T-helper 22 cell (primary cell): ENCODE measurements around the gene RAB3A.

ENCODE experiments used
- DNase-seq: peaks from one replicate; pipeline ENCODE4 v3.0.0-alpha.2; 2020; ENCODE audit warnings: low read depth

RAB3A gene

DNA sequence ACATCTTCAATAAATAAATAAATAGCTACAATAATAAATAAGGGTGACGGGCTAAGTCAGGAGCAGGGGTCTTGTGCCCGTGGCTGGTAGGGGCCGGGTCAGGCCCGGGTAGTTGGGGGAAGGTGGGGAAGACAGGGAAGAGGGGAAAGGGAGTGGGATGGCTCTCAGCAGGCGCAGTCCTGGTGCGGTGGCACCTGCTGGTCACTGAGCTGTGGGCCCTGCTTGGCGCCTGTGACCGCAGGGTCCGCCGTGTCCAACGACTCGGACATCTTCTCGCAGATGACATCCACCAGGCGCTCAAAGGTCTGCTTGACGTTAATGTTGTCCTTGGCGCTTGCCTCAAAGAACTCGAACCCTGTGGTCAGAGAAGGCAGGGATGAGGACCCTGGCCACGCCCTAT is 6.5 kb downstream of the RAB3A start:
- no peak for DNase-seq

DNA sequence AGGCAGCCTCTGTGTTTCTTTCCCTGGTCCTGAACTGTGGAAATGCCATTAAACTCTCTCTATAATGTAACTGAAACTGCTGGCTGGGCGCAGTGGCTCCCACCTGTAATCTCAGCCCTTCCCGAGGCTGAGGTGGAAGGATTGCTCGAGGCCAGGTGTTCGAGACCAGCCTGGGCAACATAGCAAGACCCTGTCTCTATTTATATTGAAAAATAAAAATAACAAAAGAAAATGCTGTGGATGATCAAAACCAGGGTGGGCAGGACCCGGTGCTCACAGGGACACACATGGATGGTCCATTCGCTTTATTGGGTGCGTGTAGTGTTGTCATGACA is 7.4 kb downstream of the RAB3A start:
- DNase-seq: no peak

DNA sequence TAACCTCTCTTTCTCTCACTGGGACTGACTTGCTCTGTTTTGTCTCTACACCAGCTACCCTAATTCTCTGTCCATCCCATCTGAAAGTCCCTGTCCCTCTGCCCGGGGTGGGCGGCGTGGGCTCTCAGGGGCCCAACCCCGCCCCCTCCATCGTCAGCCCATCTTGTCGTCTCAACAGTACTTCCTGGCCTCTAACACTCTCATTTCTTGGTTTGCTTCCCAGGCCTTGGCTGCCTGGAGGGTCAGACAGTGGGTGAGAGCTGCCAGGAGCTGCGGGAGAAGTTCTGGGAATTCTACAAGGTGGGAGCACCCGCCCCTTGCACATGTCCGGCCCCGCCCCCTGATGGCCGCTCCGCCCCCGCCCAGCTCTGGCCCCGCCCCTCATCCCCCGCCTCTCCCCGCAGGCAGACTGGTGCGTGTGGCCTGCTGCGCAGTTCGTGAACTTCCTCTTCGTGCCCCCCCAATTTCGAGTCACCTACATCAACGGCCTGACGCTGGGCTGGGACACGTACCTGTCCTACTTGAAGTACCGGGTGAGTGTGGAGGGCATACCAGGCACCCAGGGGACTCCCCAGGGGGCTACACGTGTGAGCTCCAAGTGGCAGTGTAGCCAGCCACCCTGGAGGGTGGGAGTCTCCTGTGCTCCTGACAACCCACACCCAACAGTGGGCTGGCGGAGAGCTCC is 9.1 kb downstream of the RAB3A start:
- no peak for DNase-seq

DNA sequence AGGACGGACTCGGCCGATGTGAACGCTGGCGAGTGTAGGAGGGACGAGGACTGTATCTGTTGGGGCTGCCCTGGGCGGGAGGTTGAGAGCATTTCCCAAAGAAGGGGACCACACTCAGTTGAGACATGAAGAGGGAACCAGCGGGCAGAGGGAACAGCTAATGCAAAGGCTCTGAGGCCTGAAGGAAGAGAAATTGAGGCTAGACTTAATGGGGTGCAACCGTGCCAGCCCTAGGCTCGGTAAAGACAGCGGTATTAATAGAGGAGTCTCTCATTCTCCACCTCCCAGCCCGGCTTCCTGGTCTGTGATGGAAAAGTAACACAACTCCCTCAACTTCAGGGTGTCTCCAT is 9.7 kb downstream of the RAB3A start:
- DNase-seq: no peak

DNA sequence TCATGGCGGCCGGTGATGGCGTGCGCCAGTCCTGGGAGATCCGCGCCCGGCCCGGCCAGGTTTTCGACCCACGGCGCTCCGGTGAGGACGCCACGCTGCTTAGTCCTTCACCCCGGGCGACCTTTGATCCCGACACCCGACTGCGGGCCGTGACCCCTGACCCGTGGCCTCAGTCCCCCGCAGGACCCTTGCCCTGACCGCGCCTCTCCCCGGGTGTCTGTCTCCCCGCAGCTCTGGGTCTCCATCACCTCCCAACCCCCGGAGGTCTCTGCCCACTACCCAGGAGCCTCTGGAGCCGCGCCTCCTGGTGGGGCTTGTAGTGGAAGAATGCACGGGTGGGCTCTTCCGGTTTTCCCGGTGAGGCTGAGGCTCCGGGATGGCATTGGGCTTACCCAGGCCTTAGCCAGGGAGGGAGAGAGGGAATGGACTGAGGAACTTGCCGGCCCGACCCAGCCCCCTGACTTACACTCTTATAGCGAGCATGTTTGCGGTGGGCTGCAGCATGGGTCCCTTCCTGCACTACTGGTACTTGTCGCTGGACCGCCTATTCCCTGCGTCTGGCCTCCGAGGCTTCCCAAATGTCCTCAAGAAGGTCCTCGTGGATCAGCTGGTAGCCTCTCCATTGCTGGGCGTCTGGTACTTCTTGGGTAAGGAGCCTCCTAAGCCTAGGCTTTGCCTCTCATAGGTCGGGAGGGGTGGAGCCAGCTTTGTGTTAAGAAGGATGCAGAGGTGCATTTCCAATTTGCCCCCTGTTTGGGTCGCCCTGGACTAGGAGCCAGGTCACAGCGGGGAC is 10.3 kb downstream of the RAB3A start:
- no peak for DNase-seq

DNA sequence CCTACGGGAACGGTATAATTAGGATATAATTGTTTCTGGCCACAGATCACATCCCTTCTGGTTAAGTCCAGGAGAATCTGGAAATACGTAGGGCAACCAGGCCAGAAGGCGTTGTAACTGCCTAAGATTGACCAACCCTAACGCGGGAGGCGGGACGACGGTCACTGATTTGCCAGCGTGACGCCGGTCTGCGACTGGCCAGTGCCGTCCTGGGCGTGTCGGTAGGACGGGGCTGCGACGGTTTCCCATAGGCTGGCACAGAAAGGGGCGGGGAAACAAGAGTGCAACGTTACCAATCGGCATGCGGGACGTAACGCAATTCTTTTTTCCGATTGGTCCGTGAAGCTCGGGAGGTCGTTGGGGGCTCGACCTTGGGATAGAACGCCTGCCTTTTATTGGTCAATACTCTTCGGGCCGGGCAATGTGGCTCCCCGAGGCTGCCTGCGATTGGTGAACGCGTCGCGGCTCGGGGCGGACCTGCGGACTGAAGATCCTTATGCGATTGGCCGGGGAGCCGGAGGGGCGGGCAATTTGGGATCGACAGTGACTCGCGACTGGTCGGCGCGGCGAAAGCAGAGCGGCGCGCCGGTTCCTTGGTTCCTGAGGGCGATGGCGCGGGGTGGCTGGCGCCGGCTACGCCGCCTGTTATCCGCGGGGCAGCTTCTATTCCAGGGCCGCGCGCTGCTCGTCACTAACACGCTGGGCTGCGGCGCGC is 11.0 kb downstream of the RAB3A start, which contains the start of gene MPV17L2:
MPV17L2 (plus strand) TSS at position 546 of the 715 bp plus-strand sequence; CDS start at position 610, 64 bp downstream.
- peak; percentile 99 for DNase-seq

DNA sequence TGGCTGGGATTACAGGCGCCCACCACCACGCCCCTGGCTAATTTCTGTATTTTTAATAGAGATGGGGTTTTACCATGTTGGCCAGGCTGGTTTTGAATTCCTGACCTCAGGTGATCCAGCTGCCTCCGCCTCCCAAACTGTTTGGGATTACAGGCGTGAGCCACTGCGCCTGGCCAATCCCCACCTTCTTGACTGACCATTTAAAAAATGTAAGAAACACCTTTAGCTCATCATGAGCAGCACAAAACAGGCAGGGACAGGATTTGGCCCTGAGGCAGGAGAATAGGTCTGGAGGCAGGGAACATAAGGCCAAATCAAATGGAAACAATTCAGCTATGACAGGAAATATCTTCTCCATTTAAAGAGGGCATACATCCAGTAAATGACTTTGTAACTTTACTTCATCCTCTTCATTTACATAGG is 12.2 kb downstream of the RAB3A start:
- DNase-seq: no peak

DNA sequence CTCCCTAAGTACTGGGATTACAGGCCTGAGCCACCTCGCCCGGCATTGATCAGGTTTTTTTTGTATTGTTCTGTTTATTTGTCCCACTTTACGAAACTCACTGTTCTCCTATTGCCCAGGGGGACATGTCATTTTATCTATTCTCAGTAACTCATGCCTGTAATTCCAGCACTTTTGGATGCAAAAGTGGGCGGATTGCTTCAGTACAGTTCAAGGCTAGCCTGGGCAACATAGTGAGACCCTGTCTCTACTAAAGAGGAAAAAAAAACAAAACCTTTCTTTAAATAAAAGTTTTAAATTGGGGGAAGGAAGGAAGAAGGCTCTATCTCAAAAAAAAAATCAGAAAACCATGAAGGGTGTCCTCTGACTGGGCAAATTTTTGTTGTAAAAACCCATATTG is 13.6 kb downstream of the RAB3A start:
- no peak for DNase-seq

DNA sequence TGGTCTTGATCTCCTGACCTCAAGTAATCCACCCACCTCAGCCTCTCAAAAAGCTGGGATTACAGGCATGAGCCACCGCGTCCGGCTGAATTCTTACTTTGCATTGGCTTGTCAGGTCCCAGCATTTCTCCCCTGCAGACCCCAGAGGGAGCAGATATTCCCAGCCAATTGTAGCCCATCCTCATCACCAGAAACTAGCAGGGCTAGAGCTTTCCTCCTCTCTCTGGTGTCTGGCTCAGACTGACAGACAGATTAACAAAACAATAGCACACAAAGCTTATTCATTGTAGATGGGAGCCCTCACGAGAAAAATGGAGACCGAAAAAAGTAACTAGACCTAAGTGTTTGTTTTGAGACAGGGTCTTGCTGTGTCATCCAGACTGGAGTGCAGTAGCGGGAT is 18.3 kb downstream of the RAB3A start:
- DNase-seq: no peak

DNA sequence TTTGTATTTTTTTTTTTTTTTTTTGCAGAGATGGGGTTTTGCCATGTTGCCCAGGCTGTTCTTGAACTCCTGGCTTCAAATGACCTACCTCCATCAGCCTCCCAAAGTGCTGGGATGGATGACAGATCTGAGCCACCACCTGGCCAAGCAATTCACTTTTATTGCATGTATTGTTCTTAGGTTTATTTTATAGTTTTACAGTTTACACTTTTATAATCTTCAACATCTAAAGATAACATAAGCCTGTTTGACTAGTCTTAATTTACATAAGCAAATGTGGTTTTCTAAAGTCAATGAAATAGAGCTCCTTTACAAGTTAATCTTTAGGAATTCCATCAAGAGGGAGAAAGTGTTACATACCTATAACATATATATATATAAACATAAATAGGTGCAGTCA is 20.3 kb downstream of the RAB3A start:
- no peak for DNase-seq

DNA sequence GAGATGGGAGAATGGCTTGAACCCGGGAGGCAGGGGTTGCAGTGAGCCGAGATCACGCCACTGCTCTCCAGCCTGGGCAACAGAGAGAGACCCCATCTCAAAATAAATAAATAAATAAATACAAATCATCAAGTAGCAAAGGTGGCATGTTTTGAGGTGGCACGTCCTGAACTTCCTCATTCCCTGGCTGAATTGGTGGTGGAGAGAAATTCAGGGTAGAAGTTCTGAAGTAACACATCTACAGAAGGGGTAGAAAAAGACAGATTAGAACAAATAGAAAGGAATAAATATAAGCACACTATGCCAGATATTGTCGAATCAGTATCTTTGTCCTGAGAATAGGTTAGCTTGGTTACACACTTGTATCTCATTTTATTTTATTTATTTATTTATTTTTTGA is 23.9 kb downstream of the RAB3A start:
- DNase-seq: no peak

DNA sequence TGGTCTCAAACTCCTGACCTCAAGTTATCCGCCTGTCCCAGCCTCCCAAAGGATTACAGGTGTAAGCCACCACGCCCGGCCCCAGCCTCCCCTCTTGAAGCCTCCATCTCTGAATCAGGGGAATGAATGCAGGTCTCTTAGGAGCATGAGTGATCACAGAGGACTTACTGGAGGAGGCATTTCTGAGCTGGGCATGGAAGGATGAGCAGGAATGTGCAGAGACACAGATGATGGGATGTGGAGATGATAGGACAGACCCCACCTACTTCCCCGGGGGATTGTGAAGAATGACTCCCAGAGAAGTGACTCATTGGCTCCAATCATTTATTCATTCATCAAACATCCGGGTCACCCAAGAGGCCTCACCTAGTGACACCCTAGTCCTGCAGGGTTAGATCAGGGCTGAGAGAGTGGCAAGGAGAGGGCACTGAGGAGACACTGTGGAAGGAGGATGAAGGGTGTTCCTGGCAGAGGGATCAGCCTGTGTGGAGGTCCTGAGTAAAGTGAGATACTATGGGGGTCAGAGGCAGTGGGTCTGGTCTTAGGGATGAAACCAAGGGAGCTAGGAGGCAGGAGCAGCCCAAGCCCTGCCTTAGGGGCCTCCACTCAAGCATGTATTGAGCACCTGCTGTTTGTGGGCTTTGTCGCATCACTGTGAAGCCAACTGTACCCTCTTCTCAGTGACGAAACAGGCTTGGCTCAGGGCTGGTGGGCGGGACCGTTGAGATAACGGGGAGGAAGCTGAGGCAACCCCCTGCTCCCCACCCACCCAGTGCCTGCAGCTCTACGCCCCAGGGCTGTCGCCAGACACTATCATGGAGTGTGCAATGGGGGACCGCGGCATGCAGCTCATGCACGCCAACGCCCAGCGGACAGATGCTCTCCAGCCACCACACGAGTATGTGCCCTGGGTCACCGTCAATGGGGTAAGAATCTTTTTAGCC is 27.2 kb downstream of the RAB3A start:
- no peak for DNase-seq

DNA sequence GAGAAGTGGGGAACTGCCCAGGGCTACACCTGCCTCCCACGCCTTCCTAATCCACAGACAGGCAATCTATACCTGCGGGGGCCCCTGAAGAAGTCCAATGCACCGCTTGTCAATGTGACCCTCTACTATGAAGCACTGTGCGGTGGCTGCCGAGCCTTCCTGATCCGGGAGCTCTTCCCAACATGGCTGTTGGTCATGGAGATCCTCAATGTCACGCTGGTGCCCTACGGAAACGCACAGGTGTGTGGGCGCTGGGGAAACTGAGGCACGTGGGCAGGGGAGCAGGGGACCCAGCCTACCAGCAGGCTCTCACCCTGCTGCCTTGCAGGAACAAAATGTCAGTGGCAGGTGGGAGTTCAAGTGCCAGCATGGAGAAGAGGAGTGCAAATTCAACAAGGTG is 28.9 kb downstream of the RAB3A start:
- DNase-seq: no peak

DNA sequence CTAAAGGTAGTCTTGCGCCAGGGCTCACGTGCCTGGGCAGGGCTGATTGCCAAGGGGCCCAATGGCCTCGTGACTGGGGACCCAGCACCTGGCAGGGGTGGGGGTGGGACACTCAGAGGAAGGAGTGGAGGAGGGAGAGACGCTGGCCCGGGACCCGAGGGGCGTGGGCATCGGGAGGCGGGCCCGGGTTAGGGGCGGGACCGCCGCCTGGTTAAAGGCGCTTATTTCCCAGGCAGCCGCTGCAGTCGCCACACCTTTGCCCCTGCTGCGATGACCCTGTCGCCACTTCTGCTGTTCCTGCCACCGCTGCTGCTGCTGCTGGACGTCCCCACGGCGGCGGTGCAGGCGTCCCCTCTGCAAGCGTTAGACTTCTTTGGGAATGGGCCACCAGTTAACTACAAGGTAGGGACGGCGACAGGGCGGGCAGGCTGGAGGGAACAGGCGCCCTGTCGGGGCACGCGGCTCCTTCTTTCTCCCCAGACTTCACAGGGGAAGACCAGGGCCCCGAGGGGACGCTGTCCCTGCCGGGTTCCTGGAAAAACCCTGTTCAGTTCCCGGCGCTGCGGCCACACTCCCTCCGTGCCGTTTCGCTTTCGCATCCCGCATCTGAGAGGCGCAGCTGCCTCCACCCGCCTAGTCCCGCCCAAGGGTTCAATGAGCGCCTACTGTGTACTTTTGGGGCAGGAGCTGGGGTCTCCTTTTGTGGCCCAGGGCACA is 30.1 kb downstream of the RAB3A start, which contains the start of gene IFI30:
IFI30 (plus strand) TSS at position 242 of the 717 bp plus-strand sequence; CDS start at position 271, 29 bp downstream.
- peak; percentile 36 for DNase-seq

DNA sequence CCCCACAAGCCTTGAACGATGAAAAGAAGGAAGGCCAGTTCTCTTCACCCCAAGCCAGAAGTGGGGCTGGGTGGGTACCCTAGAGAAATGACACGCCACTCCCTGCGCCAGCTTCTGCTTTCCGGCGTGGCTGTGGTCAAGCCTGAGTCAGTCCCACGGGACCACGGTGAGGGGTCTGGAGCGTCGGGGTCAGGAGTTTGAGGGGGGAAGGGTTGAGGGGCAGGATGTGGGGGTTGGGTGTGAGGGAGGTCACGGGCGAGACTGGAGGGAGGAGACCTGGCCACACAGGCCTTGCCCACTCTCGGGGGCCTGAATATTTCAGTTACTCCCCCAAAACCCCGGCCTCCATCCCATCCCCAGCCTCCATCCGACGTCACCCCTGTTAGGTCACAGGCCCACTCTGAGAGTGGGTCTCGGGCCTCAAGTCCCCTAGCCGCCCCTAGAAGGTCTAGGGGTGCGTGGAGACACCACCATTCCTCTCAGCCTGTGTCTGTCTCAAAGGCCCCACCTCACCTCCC is 30.7 kb downstream of the RAB3A start:
- DNase-seq: no peak

DNA sequence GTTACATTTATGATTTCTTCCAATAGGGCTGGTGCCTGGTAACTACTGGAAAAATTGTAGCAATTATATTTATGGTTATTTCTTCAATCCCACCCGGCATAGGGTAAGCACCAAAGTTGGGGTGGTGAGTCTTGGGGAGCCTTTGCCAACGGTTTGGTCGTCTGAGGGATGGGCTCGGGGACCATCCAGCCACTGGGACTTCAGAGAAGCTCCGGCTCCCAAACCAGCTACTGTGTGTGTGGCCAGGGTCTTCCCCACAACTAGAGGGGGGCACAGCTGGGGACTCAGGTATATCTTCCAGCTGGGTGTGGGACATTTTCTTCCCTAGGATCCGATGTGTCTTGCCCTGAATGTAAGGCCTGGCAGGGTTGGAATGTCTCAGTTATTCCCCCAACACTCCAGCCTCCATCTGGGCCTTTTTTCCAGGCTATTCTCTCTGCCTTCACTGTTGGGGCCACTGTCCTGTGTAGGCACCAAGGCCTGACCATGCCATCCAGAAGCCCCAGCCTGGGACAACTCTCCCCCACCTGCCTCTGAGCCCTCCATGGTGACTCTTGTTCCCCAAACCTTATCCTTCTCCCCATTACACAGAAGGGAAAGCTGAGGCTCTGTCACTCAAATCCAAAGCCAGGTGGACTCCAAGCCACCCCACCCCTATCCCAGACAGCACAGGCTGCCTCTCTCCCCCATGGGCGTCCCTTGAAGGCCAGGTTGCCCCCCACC is 31.4 kb downstream of the RAB3A start:
- DNase-seq: no peak

DNA sequence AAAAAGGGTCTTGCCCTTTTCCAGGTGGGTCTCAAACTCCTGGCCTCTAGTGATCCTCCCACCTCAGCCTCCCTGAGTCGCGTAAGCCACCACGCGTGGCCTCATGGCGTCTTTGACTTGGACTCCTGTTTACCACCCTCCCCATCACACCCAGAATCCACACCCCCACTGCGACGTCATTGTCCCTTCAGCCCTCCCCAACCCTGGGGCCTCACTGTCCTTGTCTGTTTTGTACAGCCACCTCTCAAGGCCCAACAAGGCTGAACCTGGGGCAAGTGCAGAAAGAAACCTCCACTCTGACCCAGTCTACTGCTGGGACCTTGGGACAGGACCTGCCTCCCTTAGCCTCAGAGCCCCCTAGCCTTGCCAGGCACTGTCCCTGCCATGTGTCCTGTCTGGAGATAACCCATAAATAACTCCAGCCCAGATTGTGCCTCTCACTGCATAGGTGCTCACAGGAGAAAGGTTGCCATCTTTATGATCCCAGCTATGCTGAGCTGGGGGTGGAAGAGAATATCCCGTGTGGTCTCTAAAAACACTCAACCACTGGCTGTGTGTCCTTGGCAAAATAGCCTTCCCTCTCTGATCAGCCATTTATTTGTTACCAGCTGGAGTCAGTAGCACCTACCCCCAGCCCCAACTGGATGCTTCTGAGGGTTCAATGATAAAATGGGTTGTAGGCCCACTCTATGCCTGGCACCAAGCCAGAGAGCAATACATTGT is 32.1 kb downstream of the RAB3A start:
- no peak for DNase-seq

DNA sequence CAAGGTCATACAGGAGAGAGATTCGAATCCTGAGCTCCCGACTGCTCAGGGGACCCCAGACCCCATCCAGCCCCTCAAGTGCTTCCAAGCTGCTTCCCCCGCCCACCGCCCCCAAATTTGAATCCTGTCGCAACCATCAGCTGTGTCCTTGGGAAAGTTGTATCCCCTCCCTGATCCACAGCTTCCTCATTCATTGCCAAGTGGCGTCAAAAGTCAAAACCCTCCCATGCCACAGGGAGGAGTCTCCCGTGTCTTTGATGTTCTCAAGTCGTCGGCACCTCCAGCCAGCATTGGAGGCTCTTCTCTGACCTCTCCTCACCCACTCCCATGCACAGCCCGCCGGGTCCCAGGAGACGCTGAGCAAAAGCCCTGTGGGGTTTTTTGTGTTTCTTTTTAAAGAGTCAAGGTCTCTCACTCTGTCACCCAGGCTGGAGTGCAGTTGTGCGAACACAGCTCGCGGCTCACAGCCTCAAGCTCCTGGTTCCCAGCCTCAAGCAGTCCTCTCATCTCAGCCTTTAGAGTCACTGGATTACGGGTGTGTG is 33.1 kb downstream of the RAB3A start:
- no peak for DNase-seq

DNA sequence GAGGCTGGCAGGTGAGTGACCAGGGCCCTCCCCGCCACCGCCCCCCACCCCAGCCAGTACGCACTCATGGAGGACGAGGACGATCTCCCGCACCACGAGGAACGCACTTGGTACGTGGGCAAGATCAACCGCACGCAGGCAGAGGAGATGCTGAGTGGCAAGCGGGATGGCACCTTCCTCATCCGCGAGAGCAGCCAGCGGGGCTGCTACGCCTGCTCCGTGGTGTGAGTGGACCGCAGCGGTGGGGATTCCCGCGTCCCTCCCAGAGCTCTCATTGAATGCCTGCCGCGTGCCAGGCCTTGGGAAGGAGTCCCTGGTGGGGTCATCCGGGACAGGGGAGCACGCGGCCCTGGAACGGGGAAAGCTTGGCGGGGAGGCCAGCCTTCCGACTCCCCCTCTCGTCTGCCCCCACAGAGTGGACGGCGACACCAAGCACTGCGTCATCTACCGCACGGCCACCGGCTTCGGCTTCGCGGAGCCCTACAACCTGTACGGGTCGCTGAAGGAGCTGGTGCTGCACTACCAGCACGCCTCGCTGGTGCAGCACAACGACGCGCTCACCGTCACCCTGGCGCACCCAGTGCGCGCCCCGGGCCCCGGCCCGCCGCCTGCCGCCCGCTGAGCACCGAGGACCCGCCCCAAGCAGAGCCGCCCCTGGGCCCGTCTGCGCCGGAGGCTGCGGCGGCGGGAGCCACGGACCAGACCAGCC is 35.0 kb downstream of the RAB3A start:
- no peak for DNase-seq
